OCI-LY1 (cell line): ENCODE measurements around the gene CLEC11A.

Experiments
- H2AFZ ChIP-seq: fragments of 200-600 bp; sonication (generic), shearing (Covaris generic); 2 replicates; pipeline ENCODE4 v1.6.0; 2014; ENCODE audit warnings: antibody characterized with exemption, mild to moderate bottlenecking, low read length
- H3F3A ChIP-seq: fragments of 200-600 bp; sonication (generic), shearing (Covaris generic); 2 replicates; pipeline ENCODE4 v1.6.0; 2014; ENCODE audit warnings: mild to moderate bottlenecking, antibody characterized with exemption, low read length, moderate library complexity; ENCODE audit not compliant: insufficient read depth
- H3K27ac ChIP-seq: fragments of 200-600 bp; sonication (generic); 2 replicates; pipeline ENCODE4 v1.5.1; 2014; ENCODE audit warnings: low read length, mixed run types, mild to moderate bottlenecking, low read depth; ENCODE audit not compliant: poor library complexity, severe bottlenecking
- H3K27me3 ChIP-seq: fragments of 200-600 bp; sonication (generic); 2 replicates; pipeline ENCODE4 v1.6.0; 2014; ENCODE audit warnings: antibody characterized with exemption, mild to moderate bottlenecking, low read length, moderate library complexity; ENCODE audit not compliant: insufficient read depth
- H3K36me3 ChIP-seq: fragments of 200-600 bp; sonication (generic); 2 replicates; pipeline ENCODE4 v1.6.1; 2014; ENCODE audit warnings: mild to moderate bottlenecking, antibody characterized with exemption, low read length, moderate library complexity, mixed read lengths; ENCODE audit not compliant: insufficient read depth
- H3K4me1 ChIP-seq: fragments of 200-600 bp; sonication (generic); 2 replicates; pipeline ENCODE4 v1.5.1; 2014; ENCODE audit warnings: mild to moderate bottlenecking, low read length, moderate library complexity; ENCODE audit not compliant: insufficient read depth, severe bottlenecking
- H3K4me2 ChIP-seq: fragments of 200-600 bp; sonication (generic), shearing (Covaris generic); 2 replicates; pipeline ENCODE4 v1.6.1; 2014; ENCODE audit warnings: low read length
- H3K4me3 ChIP-seq: fragments of 200-600 bp; sonication (generic); 2 replicates; pipeline ENCODE4 v1.5.1; 2014; ENCODE audit warnings: low read length, low read depth, mild to moderate bottlenecking, mixed read lengths; ENCODE audit not compliant: poor library complexity, severe bottlenecking
- H3K79me2 ChIP-seq: fragments of 200-600 bp; shearing (Covaris generic); 2 replicates; pipeline ENCODE4 v1.6.1; 2016; ENCODE audit warnings: mixed run types, low read length, mixed read lengths; ENCODE audit not compliant: insufficient read depth
- H3K9ac ChIP-seq: fragments of 200-600 bp; sonication (generic), shearing (Covaris generic); 2 replicates; pipeline ENCODE4 v1.6.1; 2014; ENCODE audit warnings: mild to moderate bottlenecking, low read length, mixed read lengths
- H3K9me2 ChIP-seq: fragments of 200-600 bp; sonication (generic), shearing (Covaris generic); 2 replicates; pipeline ENCODE4 v1.6.1; 2014; ENCODE audit warnings: low read depth, mild to moderate bottlenecking, low read length, mixed read lengths
- H3K9me3 ChIP-seq: fragments of 200-600 bp; shearing (Covaris generic); 2 replicates; pipeline ENCODE4 v1.6.1; 2014; ENCODE audit warnings: low read length, mixed read lengths
- H4K20me1 ChIP-seq: fragments of 200-600 bp; sonication (generic), shearing (Covaris generic); 2 replicates; pipeline ENCODE4 v1.6.0; 2016; ENCODE audit warnings: mild to moderate bottlenecking, low read length; ENCODE audit not compliant: insufficient read depth
- CTCF ChIP-seq: fragments of 200-600 bp; sonication (generic), shearing (Covaris generic); IDR thresholded peaks from 2 replicates; pipeline ENCODE4 v1.5.1; 2017; ENCODE audit warnings: mild to moderate bottlenecking, antibody characterized with exemption, low read length, moderate library complexity, mixed read lengths
- EZH2 ChIP-seq: fragments of 200-600 bp; sonication (generic), shearing (Covaris generic); IDR thresholded peaks from 2 replicates; pipeline ENCODE4 v1.8.0; 2017; ENCODE audit warnings: borderline replicate concordance, mixed run types, mild to moderate bottlenecking, antibody characterized with exemption, low read length, moderate library complexity, mixed read lengths

Gene CLEC11A

GRCh38 chr19:50721441-50722137 lies 1.6 kb upstream of the CLEC11A start:
- Histone ChIP-seq H2AFZ (no peak overlapping the region), H3F3A (no peaks in the 10 kb centered on the region), H3K27me3 (no peaks in the 10 kb centered on the region), H3K9me3 (no peaks in the 10 kb centered on the region), H3K27ac (no peak overlapping the region), H3K4me2 (no peak overlapping the region), H3K4me1 (no peaks in the 10 kb centered on the region), H3K36me3 (no peaks in the 10 kb centered on the region), H3K9me2 (no peaks in the 10 kb centered on the region), H3K9ac (no peak overlapping the region), H3K4me3 (no peak overlapping the region), H4K20me1 (no peaks in the 10 kb centered on the region), H3K79me2 (no peaks in the 10 kb centered on the region)
- TF ChIP-seq EZH2 (no peak), CTCF (no peak)

- no peaks in the 10 kb centered on the region for H3K27me3 ChIP-seq
- H3K4me3 ChIP-seq = no peak overlapping the region
Measured at GRCh38 chr19:50722201-50723013, 757 bp upstream of the CLEC11A start.

More at GRCh38 chr19:50722201-50723013, 757 bp upstream of the CLEC11A start:
- H3K36me3 ChIP-seq = no peaks in the 10 kb centered on the region
- no peaks in the 10 kb centered on the region for H3K9me2 ChIP-seq
- H3K4me1 ChIP-seq = no peaks in the 10 kb centered on the region
- H3K9me3 ChIP-seq = no peaks in the 10 kb centered on the region
- TF ChIP-seq CTCF = no peak
- TF ChIP-seq EZH2 = no peak
- H3F3A ChIP-seq = no peaks in the 10 kb centered on the region
- no peaks in the 10 kb centered on the region for H4K20me1 ChIP-seq
- no peak overlapping the region for H3K9ac ChIP-seq
- no peaks in the 10 kb centered on the region for H3K79me2 ChIP-seq
- H2AFZ ChIP-seq = no peak overlapping the region
- no peak overlapping the region for H3K27ac ChIP-seq
- no peak overlapping the region for H3K4me2 ChIP-seq
